ENCODE measurements around the gene BTK.

The BTK gene

DNA sequence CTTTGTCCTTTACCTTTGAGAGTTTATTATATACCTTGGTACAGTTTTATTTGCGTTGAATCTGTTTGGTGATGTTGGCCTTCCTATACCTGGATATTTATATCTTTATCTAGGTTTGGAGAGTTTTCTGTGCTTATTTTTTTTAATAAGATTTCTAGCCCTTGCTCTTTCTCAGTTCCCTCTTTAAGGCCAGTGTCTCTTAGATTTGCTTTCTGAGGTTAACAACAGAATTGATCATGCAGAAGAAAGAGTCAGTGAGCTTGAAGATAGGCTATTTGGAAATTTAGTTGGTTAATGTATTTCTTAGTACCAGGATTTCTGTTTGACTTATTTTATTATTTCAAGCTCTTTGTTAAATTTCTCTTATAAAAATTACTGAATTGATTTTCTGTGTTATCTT lies 82.2 kb downstream of the BTK start:
- in situ Hi-C loops (cut with HindIII; ENCODE audit: low sequenced_read_pairs), result no loop called here
- no peak overlapping the region for H3K4me3 ChIP-seq (ENCODE audit: low read depth, low read length)
- DNase-seq (ENCODE audit: low read depth), result no peak
- TF ChIP-seq, protein P1, sequence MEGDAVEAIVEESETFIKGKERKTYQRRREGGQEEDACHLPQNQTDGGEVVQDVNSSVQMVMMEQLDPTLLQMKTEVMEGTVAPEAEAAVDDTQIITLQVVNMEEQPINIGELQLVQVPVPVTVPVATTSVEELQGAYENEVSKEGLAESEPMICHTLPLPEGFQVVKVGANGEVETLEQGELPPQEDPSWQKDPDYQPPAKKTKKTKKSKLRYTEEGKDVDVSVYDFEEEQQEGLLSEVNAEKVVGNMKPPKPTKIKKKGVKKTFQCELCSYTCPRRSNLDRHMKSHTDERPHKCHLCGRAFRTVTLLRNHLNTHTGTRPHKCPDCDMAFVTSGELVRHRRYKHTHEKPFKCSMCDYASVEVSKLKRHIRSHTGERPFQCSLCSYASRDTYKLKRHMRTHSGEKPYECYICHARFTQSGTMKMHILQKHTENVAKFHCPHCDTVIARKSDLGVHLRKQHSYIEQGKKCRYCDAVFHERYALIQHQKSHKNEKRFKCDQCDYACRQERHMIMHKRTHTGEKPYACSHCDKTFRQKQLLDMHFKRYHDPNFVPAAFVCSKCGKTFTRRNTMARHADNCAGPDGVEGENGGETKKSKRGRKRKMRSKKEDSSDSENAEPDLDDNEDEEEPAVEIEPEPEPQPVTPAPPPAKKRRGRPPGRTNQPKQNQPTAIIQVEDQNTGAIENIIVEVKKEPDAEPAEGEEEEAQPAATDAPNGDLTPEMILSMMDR (IDR thresholded peaks at IDR 0.05; ENCODE audit: low read depth, low read length, missing control alignments), result no peak

Measured in astrocyte of the cerebellum (primary cell).